Adrenal gland (tissue), 12 donors: Measurements from ENCODE around the gene BCAS3. TPM values are rescaled to one million over a fixed set of nuclear protein-coding genes. Genes with fewer than 3 reads are reported as not detected.

Source experiments
- DNase-seq, 7 donors: peaks; one replicate each; pipeline ENCODE4 v3.0.0-alpha.2; 2019 to 2020
- H3K27ac ChIP-seq, 5 donors: fragments of 200-600 bp; sonication (generic) in 4 of 5; 1 replicate in 3 of 5; 2 replicates in 2 of 5; pipeline versions ENCODE4 v1.5.1 to v1.8.0; 2016 to 2020; ENCODE audit warnings: mild to moderate bottlenecking in 1 of 5
- H3K27me3 ChIP-seq: fragments of 200-600 bp; 2 replicates; pipeline ENCODE4 v1.8.0; 2021
- H3K36me3 ChIP-seq, 2 donors: fragments of 200-600 bp; replicated peaks in 1 of 2; 1 replicate in 1 of 2; 2 replicates in 1 of 2; pipeline versions ENCODE4 v1.5.1 to v1.8.0; 2018 to 2022
- H3K4me1 ChIP-seq, 2 donors: fragments of 200-600 bp; replicated peaks in 1 of 2; 1 replicate in 1 of 2; 2 replicates in 1 of 2; pipeline versions ENCODE4 v1.5.1 to v1.8.0; 2018 to 2021
- H3K4me3 ChIP-seq, 4 donors: fragments of 200-600 bp; sonication (generic) in 3 of 4; one replicate each; pipeline ENCODE4 v1.5.1; 2016 to 2018
- H3K9me3 ChIP-seq, 3 donors: fragments of 200-600 bp; sonication (generic) in 1 of 3; replicated peaks in 1 of 3; 1 replicate in 2 of 3; 2 replicates in 1 of 3; pipeline versions ENCODE4 v1.5.1 to v1.8.0; 2016 to 2021
- POLR2A ChIP-seq, 2 donors: fragments of 450-650 bp; IDR thresholded peaks; one replicate each; pipeline ENCODE4 v1.6.1; 2017; ENCODE audit warnings: antibody characterized with exemption in 2 of 2, mild to moderate bottlenecking in 2 of 2, moderate library complexity in 1 of 2
- WGBS, 4 donors: extraction: QIAGEN DNeasy Blood & Tissue Kit in 2 of 4; methylation state at CpG; one replicate each; pipeline versions ENCODE4 v1.1.5 to v1.1.7; 2013 to 2017; 5-methylcytosine and 5-hydroxymethylcytosine counted together
- intact Hi-C, 2 donors: fragments of 100-400 bp; cut with DNase I; formaldehyde crosslinking; loops; one replicate each; pipeline versions ENCODE4 v1.14.1 to v1.15.0; 2022 to 2023
- polyA plus RNA-seq, 3 donors: library from polyadenylated mRNA; stranded (reverse); fragments of 200-250 nt in 2 of 3; fragments of 350-450 nt in 1 of 3; fragmentation: Illumina TruSeq in 1 of 3; extraction: RNeasy Lipid Tissue Mini Kit (QIAGEN cat#74804) in 1 of 3; gene quantifications; one replicate each; pipeline ENCODE4 v1.2.3, GENCODE V29; 2013 to 2014
- total RNA-seq, 9 donors: library from RNA; depleted of rRNA in 4 of 9; stranded (reverse); fragments of >200 nt in 4 of 9; fragments of 120-200 nt in 1 of 9; fragmentation: NEBNext Ultra II Directional in 1 of 9; extraction: Animal tissue kit (Norgen Biotek cat#: 25700) in 1 of 9; gene quantifications; one replicate each; pipeline versions ENCODE4 v1.1.0 to v1.2.4, GENCODE V29; 2013 to 2023
- TF ChIP-seq, protein P1 (sequence below), 6 experiments: fragments of 450-650 bp in 4 of 6; fragments of 200-600 bp in 2 of 6; sonication (generic) in 1 of 6; IDR thresholded peaks; 1 replicate in 5 of 6; 2 replicates in 1 of 6; pipeline versions ENCODE4 v1.5.1 to v1.8.0; 2016 to 2021; ENCODE audit warnings: antibody characterized with exemption in 6 of 6, mild to moderate bottlenecking in 2 of 6, moderate library complexity in 1 of 6
- donor health status: healthy with polysubstance abuse.
- donor health status: Bipolar disorder and iron deficiency.
- donor health status: DM: yes; HTN: yes; CAD: no.
- donor health status: DM: no; HTN: no; CAD: no.
- donor health status: DM: no; HTN: no; CAD: no.
- donor health status: DM: yes; HTN: yes; CAD: no.

BCAS3 gene
- total and polyA plus RNA-seq, 12 donors: 9.4 to 105 (median 29.0) TPM

- TF ChIP-seq, protein P1, sequence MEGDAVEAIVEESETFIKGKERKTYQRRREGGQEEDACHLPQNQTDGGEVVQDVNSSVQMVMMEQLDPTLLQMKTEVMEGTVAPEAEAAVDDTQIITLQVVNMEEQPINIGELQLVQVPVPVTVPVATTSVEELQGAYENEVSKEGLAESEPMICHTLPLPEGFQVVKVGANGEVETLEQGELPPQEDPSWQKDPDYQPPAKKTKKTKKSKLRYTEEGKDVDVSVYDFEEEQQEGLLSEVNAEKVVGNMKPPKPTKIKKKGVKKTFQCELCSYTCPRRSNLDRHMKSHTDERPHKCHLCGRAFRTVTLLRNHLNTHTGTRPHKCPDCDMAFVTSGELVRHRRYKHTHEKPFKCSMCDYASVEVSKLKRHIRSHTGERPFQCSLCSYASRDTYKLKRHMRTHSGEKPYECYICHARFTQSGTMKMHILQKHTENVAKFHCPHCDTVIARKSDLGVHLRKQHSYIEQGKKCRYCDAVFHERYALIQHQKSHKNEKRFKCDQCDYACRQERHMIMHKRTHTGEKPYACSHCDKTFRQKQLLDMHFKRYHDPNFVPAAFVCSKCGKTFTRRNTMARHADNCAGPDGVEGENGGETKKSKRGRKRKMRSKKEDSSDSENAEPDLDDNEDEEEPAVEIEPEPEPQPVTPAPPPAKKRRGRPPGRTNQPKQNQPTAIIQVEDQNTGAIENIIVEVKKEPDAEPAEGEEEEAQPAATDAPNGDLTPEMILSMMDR (IDR thresholded peaks at IDR 0.05): no peak
- TF ChIP-seq POLR2A (IDR thresholded peaks at IDR 0.05): no peak
- H3K36me3 ChIP-seq: no peaks in the 10 kb centered on the region
- H3K27me3 ChIP-seq: no peaks in the 10 kb centered on the region
- H3K9me3 ChIP-seq: no peaks in the 10 kb centered on the region
- 94 to 95% (median 94%) methylated on average over 4 of the region's 4 CpGs for WGBS, 4 donors
- intact Hi-C loops: no loop called here
- H3K4me1 ChIP-seq: peaks cover 0 to 15% of the 10 kb centered on the region in 2 donors
- H3K27ac ChIP-seq: peak overlapping the region in 1 of 5 donors; percentile 7
- no peak overlapping the region for H3K4me3 ChIP-seq
- no peak for DNase-seq
Observed at GRCh38 chr17:61217878-61218437, 540.3 kb downstream of the BCAS3 start.

DNA sequence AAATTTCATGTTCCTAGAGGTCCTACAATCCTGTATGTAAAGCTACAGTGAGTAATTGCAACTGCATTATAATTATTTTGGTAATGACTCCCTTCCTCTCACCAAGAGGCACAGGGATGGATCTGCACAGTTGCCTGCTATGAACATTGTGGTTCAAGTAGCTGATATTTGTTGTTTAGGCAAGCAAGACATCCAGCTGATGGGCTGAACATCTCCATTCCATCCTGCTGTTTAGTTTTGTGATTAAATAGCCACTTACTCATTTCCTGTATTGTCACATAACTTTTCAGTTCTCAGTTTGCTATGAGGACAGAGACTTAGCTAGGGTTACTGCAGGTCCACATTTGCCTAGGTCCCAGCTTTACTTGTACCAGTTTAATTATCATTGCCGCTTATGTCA lies 540.8 kb downstream of the BCAS3 start:
- H3K27ac ChIP-seq: peak overlapping the region in 1 of 5 donors; percentile 65
- no peaks in the 10 kb centered on the region for H3K27me3 ChIP-seq
- no peak overlapping the region for H3K4me3 ChIP-seq
- WGBS, 4 donors: 87 to 100% (median 90%) methylated on average over 1 of the region's 1 CpG
- no peaks in the 10 kb centered on the region for H3K36me3 ChIP-seq
- intact Hi-C loops: no loop called here
- no peaks in the 10 kb centered on the region for H3K9me3 ChIP-seq
- peaks cover 0 to 20% of the 10 kb centered on the region in 2 donors for H3K4me1 ChIP-seq
- TF ChIP-seq POLR2A (IDR thresholded peaks at IDR 0.05): no peak
- TF ChIP-seq, protein P1 (IDR thresholded peaks at IDR 0.05): no peak
- no peak for DNase-seq

DNA sequence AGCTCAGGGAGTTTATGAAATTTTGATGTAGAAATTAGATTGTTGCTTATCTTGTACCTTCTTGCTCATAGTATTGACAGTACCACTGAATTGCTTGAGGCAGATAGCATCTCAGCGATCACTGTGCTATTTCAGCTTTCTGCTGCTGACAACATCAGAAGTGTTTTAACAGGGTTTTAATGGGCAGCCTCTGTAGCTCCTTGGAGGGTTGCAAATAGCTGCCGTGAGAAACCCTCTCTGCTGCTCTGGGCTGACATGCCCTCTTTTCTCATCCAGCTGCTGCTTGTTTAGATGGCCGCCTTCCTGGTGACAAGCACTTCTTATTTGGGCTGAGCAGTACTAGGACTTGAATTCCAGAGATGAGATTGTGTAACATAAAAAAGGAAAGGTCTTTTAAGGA lies 541.8 kb downstream of the BCAS3 start:
- no peak for TF ChIP-seq POLR2A (IDR thresholded peaks at IDR 0.05)
- TF ChIP-seq, protein P1 (IDR thresholded peaks at IDR 0.05): no peak
- Histone ChIP-seq H3K4me3 (no peak overlapping the region), H3K9me3 (no peaks in the 10 kb centered on the region), H3K4me1 (peaks cover 0 to 20% of the 10 kb centered on the region in 2 donors), H3K27me3 (no peaks in the 10 kb centered on the region), H3K27ac (peak overlapping the region in 1 of 5 donors; percentile 65), H3K36me3 (no peaks in the 10 kb centered on the region)
- intact Hi-C loops: no loop called here
- peak in 3 of 7 donors; percentile 4 to 64 (median 26) for DNase-seq
- WGBS, 4 donors: 67 to 84% (median 80%) methylated on average over 3 of the region's 3 CpGs

- intact Hi-C loops: no loop called here
- H3K4me3 ChIP-seq: no peak overlapping the region
- H3K27ac ChIP-seq: no peak overlapping the region
- peaks cover 0 to 20% of the 10 kb centered on the region in 2 donors for H3K4me1 ChIP-seq
- no peak for TF ChIP-seq POLR2A (IDR thresholded peaks at IDR 0.05)
- no peaks in the 10 kb centered on the region for H3K27me3 ChIP-seq
- H3K36me3 ChIP-seq: no peaks in the 10 kb centered on the region
- H3K9me3 ChIP-seq: no peaks in the 10 kb centered on the region
- no peak for DNase-seq
- 53 to 82% (median 65%) methylated on average over 1 of the region's 1 CpG for WGBS, 4 donors
Observed at GRCh38 chr17:61221181-61221580, 543.5 kb downstream of the BCAS3 start.
